Neural progenitor cell (in vitro differentiated cells): ENCODE results near the gene ABHD16B. TPM values are rescaled to one million over a fixed set of nuclear protein-coding genes. Genes with fewer than 3 reads are reported as not detected.

ENCODE experiments used
- DNase-seq: peaks from one replicate; pipeline ENCODE4 v3.0.0-alpha.2; 2016; ENCODE audit warnings: low spot score
- H2AFZ ChIP-seq: fragments of 200-600 bp; sonication (generic); replicated peaks from 2 replicates; pipeline ENCODE4 v1.6.1; 2016; ENCODE audit warnings: antibody characterized with exemption
- H3F3A ChIP-seq: fragments of 200-600 bp; sonication (generic); 2 replicates; pipeline ENCODE4 v1.6.1; 2016; ENCODE audit warnings: antibody characterized with exemption, low read depth
- H3K27ac ChIP-seq: fragments of 200-600 bp; sonication (generic); 2 replicates; pipeline ENCODE4 v1.5.1; 2016; ENCODE audit warnings: mild to moderate bottlenecking
- H3K27me3 ChIP-seq: fragments of 200-600 bp; sonication (generic); 2 replicates; pipeline ENCODE4 v1.6.1; 2016; ENCODE audit warnings: mild to moderate bottlenecking, moderate library complexity
- H3K36me3 ChIP-seq: fragments of 200-600 bp; sonication (generic); 2 replicates; pipeline ENCODE4 v1.5.1; 2016
- H3K4me1 ChIP-seq: fragments of 200-600 bp; sonication (generic); 2 replicates; pipeline ENCODE4 v1.6.1; 2016; ENCODE audit warnings: mixed run types
- H3K4me2 ChIP-seq: fragments of 200-600 bp; sonication (generic); 2 replicates; pipeline ENCODE4 v1.6.1; 2016
- H3K4me3 ChIP-seq: fragments of 200-600 bp; sonication (generic); 2 replicates; pipeline ENCODE4 v1.5.1; 2016
- H3K79me2 ChIP-seq: fragments of 200-600 bp; sonication (generic); 2 replicates; pipeline ENCODE4 v1.6.1; 2016; ENCODE audit warnings: low read depth
- H3K9ac ChIP-seq: fragments of 200-600 bp; sonication (generic); 2 replicates; pipeline ENCODE4 v1.6.1; 2016
- H3K9me3 ChIP-seq: fragments of 200-600 bp; sonication (generic); 2 replicates; pipeline ENCODE4 v1.5.1; 2016; ENCODE audit warnings: low read depth
- H4K20me1 ChIP-seq: fragments of 200-600 bp; sonication (generic); 2 replicates; pipeline ENCODE4 v1.6.1; 2016; ENCODE audit warnings: low read depth
- H3K27ac Mint-ChIP-seq: 3 replicates; pipeline ENCODE4 v1.8.0; 2021; ENCODE audit warnings: mixed read lengths
- H3K27me3 Mint-ChIP-seq: 2 replicates; pipeline ENCODE4 v1.8.0; 2022; ENCODE audit warnings: low read depth, mild to moderate bottlenecking, inconsistent platforms, moderate library complexity, mixed read lengths; ENCODE audit not compliant: insufficient read depth
- H3K36me3 Mint-ChIP-seq: 3 replicates; pipeline ENCODE4 v1.8.0; 2021; ENCODE audit warnings: mixed read lengths
- H3K4me1 Mint-ChIP-seq: 3 replicates; pipeline ENCODE4 v1.8.0; 2021; ENCODE audit warnings: mixed read lengths
- H3K4me3 Mint-ChIP-seq: 3 replicates; pipeline ENCODE4 v1.8.0; 2021; ENCODE audit warnings: mild to moderate bottlenecking, moderate library complexity, mixed read lengths
- H3K9me3 Mint-ChIP-seq: 3 replicates; pipeline ENCODE4 v1.8.0; 2020; ENCODE audit warnings: mixed read lengths
- EZH2 ChIP-seq: fragments of 200-600 bp; sonication (generic); IDR thresholded peaks from 2 replicates; pipeline ENCODE4 v1.6.1; 2017; ENCODE audit warnings: antibody characterized with exemption, mild to moderate bottlenecking, moderate library complexity
- EZH2phosphoT487 ChIP-seq: fragments of 200-600 bp; sonication (generic); IDR thresholded peaks from 2 replicates; pipeline ENCODE4 v1.6.1; 2017; ENCODE audit warnings: antibody characterized with exemption
- total RNA-seq: library from RNA; depleted of rRNA; stranded (reverse); fragments of >200 nt; gene quantifications from 2 replicates; pipeline ENCODE4 v1.2.3, GENCODE V29; 2015; ENCODE audit warnings: low replicate concordance
- TF ChIP-seq, protein P1 (sequence below): fragments of 200-600 bp; sonication (generic); IDR thresholded peaks from 2 replicates; pipeline ENCODE4 v1.5.1; 2017; ENCODE audit warnings: antibody characterized with exemption, mild to moderate bottlenecking

The ABHD16B gene
- total RNA-seq, 1 donor from 2014 or later = not detected

GRCh38 chr20:63885264-63886053, 24.2 kb downstream of the ABHD16B start:
- Histone ChIP-seq H3K4me1 (no peaks in the 10 kb centered on the region), H4K20me1 (peaks cover 16% of the 10 kb centered on the region), H3K27me3 (no peaks in the 10 kb centered on the region), H3K9me3 (no peaks in the 10 kb centered on the region), H3K4me3 (no peak overlapping the region), H3K79me2 (no peaks in the 10 kb centered on the region), H2AFZ (no peak overlapping the region), H3K36me3 (no peaks in the 10 kb centered on the region), H3F3A (no peaks in the 10 kb centered on the region), H3K4me2 (no peak overlapping the region), H3K27ac (no peak overlapping the region), H3K9ac (no peak overlapping the region)
- Mint-ChIP-seq H3K4me1 (no peaks in the 10 kb centered on the region), H3K27ac (no peak overlapping the region), H3K4me3 (no peak overlapping the region), H3K36me3 (peaks cover 15% of the 10 kb centered on the region), H3K27me3 (no peaks in the 10 kb centered on the region), H3K9me3 (no peaks in the 10 kb centered on the region)
- TF ChIP-seq EZH2phosphoT487 (no peak), EZH2 (no peak)
- TF ChIP-seq, protein P1, sequence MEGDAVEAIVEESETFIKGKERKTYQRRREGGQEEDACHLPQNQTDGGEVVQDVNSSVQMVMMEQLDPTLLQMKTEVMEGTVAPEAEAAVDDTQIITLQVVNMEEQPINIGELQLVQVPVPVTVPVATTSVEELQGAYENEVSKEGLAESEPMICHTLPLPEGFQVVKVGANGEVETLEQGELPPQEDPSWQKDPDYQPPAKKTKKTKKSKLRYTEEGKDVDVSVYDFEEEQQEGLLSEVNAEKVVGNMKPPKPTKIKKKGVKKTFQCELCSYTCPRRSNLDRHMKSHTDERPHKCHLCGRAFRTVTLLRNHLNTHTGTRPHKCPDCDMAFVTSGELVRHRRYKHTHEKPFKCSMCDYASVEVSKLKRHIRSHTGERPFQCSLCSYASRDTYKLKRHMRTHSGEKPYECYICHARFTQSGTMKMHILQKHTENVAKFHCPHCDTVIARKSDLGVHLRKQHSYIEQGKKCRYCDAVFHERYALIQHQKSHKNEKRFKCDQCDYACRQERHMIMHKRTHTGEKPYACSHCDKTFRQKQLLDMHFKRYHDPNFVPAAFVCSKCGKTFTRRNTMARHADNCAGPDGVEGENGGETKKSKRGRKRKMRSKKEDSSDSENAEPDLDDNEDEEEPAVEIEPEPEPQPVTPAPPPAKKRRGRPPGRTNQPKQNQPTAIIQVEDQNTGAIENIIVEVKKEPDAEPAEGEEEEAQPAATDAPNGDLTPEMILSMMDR = no peak
- DNase-seq = no peak

DNA sequence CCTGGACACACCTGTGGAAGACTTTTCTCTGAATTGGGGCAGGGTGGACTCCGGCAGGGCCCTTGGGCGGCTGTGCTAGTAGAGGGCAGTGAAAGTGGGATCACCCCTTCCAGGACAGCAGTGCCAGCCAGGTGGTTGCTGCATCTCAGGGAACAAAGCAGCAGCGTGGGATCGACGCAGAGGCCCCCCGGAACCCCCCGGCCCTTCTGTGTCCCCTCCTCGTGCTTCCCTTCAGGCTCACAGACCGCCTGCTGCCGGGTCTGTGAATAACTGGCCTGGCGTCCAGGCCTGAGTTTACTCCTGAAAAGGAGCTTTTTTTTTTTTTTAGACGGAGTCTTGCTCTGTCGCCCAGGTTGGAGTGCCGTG, 24.7 kb downstream of the ABHD16B start:
- no peak overlapping the region for H3K4me2 ChIP-seq
- no peaks in the 10 kb centered on the region for H3F3A ChIP-seq
- Mint-ChIP-seq H3K27ac (no peak overlapping the region), H3K4me3 (no peak overlapping the region), H3K27me3 (no peaks in the 10 kb centered on the region), H3K36me3 (peaks cover 15% of the 10 kb centered on the region), H3K4me1 (no peaks in the 10 kb centered on the region), H3K9me3 (no peaks in the 10 kb centered on the region)
- no peak overlapping the region for H3K27ac ChIP-seq
- H3K9me3 ChIP-seq = no peaks in the 10 kb centered on the region
- no peaks in the 10 kb centered on the region for H3K27me3 ChIP-seq
- TF ChIP-seq EZH2 = no peak
- TF ChIP-seq, protein P1 = no peak
- TF ChIP-seq EZH2phosphoT487 = no peak
- no peaks in the 10 kb centered on the region for H3K4me1 ChIP-seq
- no peaks in the 10 kb centered on the region for H3K36me3 ChIP-seq
- no peak overlapping the region for H3K9ac ChIP-seq
- H4K20me1 ChIP-seq = peaks cover 21% of the 10 kb centered on the region
- H2AFZ ChIP-seq = no peak overlapping the region
- H3K79me2 ChIP-seq = no peaks in the 10 kb centered on the region
- H3K4me3 ChIP-seq = no peak overlapping the region
- DNase-seq = no peak

- H3K36me3 ChIP-seq = no peaks in the 10 kb centered on the region
- Mint-ChIP-seq H3K36me3 (peaks cover 15% of the 10 kb centered on the region), H3K4me3 (no peak overlapping the region)
Observed at GRCh38 chr20:63886921-63887320, 25.6 kb downstream of the ABHD16B start.

More at GRCh38 chr20:63886921-63887320, 25.6 kb downstream of the ABHD16B start:
- no peaks in the 10 kb centered on the region for H3K4me1 ChIP-seq
- no peaks in the 10 kb centered on the region for H3K79me2 ChIP-seq
- no peak overlapping the region for H3K9ac ChIP-seq
- no peaks in the 10 kb centered on the region for H3K9me3 ChIP-seq
- H3K27me3 Mint-ChIP-seq = no peaks in the 10 kb centered on the region
- no peaks in the 10 kb centered on the region for H3K4me1 Mint-ChIP-seq
- H3K4me2 ChIP-seq = no peak overlapping the region
- H3K27ac ChIP-seq = no peak overlapping the region
- no peaks in the 10 kb centered on the region for H3F3A ChIP-seq
- no peak overlapping the region for H2AFZ ChIP-seq
- no peak for DNase-seq
- H3K9me3 Mint-ChIP-seq = no peaks in the 10 kb centered on the region
- H3K4me3 ChIP-seq = no peak overlapping the region
- H3K27me3 ChIP-seq = no peaks in the 10 kb centered on the region
- H4K20me1 ChIP-seq = peaks cover 13% of the 10 kb centered on the region
- H3K27ac Mint-ChIP-seq = no peak overlapping the region
- TF ChIP-seq, protein P1 = no peak
- TF ChIP-seq EZH2 = no peak
- no peak for TF ChIP-seq EZH2phosphoT487
